Measurements from ENCODE around the gene KIAA2012. TPM values are rescaled to one million over a fixed set of nuclear protein-coding genes. Genes with fewer than 3 reads are reported as not detected.

KIAA2012 gene
- total RNA-seq, 1 experiment from 2014 or later, result not detected

GRCh38 chr2:202116691-202117090, 43.6 kb downstream of the KIAA2012 start:
- Histone ChIP-seq H3K27ac (ENCODE audit: low read depth, low read length, poor library complexity, severe bottlenecking) (no peak overlapping the region), H3K27me3 (replicated peaks; ENCODE audit: insufficient read depth, low read depth, low read length, poor library complexity) (no peaks in the 10 kb centered on the region), H3K9me3 (ENCODE audit: low read depth, low read length, poor library complexity, severe bottlenecking) (peaks cover 4% of the 10 kb centered on the region), H3K36me3 (ENCODE audit: insufficient read depth, low read length, poor library complexity, severe bottlenecking) (no peaks in the 10 kb centered on the region), H3K4me3 (ENCODE audit: low read depth, low read length, poor library complexity, severe bottlenecking) (no peak overlapping the region), H3K4me1 (ENCODE audit: insufficient read depth, low read length, poor library complexity, severe bottlenecking) (no peaks in the 10 kb centered on the region)
- intact Hi-C loops (cut with micrococcal nuclease; ENCODE audit: unreplicated experiment), result no loop called here
- TF ChIP-seq CTCF (conservative IDR thresholded peaks at IDR 0.05; ENCODE audit: low read depth, low read length) (no peak), EZH2 (IDR thresholded peaks at IDR 0.05; ENCODE audit: borderline replicate concordance, low read depth, low read length, poor library complexity, severe bottlenecking) (no peak)
- ChIA-PET POLR2A (ENCODE audit: low non-redundant PET) (no interaction called here), CTCF (no interaction called here)
- DNase-seq (ENCODE audit: low spot score), result no peak
- no TSS peak for BruUV-seq (replicated peaks)

GRCh38 chr2:202118168-202118567, 45.1 kb downstream of the KIAA2012 start:
- no peak for DNase-seq (ENCODE audit: low spot score)
- CTCF ChIA-PET, result no interaction called here
- BruUV-seq (replicated peaks), result no TSS peak
- H3K4me3 ChIP-seq (ENCODE audit: low read depth, low read length, poor library complexity, severe bottlenecking), result no peak overlapping the region
- H3K27me3 ChIP-seq (replicated peaks; ENCODE audit: insufficient read depth, low read depth, low read length, poor library complexity), result no peaks in the 10 kb centered on the region
- no peaks in the 10 kb centered on the region for H3K36me3 ChIP-seq (ENCODE audit: insufficient read depth, low read length, poor library complexity, severe bottlenecking)
- TF ChIP-seq CTCF (conservative IDR thresholded peaks at IDR 0.05; ENCODE audit: low read depth, low read length) (no peak), EZH2 (IDR thresholded peaks at IDR 0.05; ENCODE audit: borderline replicate concordance, low read depth, low read length, poor library complexity, severe bottlenecking) (no peak)
- POLR2A ChIA-PET (ENCODE audit: low non-redundant PET), result no interaction called here
- intact Hi-C loops (cut with micrococcal nuclease; ENCODE audit: unreplicated experiment), result no loop called here
- no peak overlapping the region for H3K27ac ChIP-seq (ENCODE audit: low read depth, low read length, poor library complexity, severe bottlenecking)
- H3K9me3 ChIP-seq (ENCODE audit: low read depth, low read length, poor library complexity, severe bottlenecking), result peaks cover 4% of the 10 kb centered on the region
- peaks cover 5% of the 10 kb centered on the region for H3K4me1 ChIP-seq (ENCODE audit: insufficient read depth, low read length, poor library complexity, severe bottlenecking)

- Histone ChIP-seq H3K4me1 (ENCODE audit: insufficient read depth, low read length, poor library complexity, severe bottlenecking) (peaks cover 11% of the 10 kb centered on the region), H3K27ac (ENCODE audit: low read depth, low read length, poor library complexity, severe bottlenecking) (no peak overlapping the region), H3K9me3 (ENCODE audit: low read depth, low read length, poor library complexity, severe bottlenecking) (peaks cover 4% of the 10 kb centered on the region), H3K4me3 (ENCODE audit: low read depth, low read length, poor library complexity, severe bottlenecking) (no peak overlapping the region), H3K27me3 (replicated peaks; ENCODE audit: insufficient read depth, low read depth, low read length, poor library complexity) (no peaks in the 10 kb centered on the region), H3K36me3 (ENCODE audit: insufficient read depth, low read length, poor library complexity, severe bottlenecking) (no peaks in the 10 kb centered on the region)
- intact Hi-C loops (cut with micrococcal nuclease; ENCODE audit: unreplicated experiment), result no loop called here
- TF ChIP-seq EZH2 (IDR thresholded peaks at IDR 0.05; ENCODE audit: borderline replicate concordance, low read depth, low read length, poor library complexity, severe bottlenecking) (no peak), CTCF (conservative IDR thresholded peaks at IDR 0.05; ENCODE audit: low read depth, low read length) (no peak)
- ChIA-PET POLR2A (ENCODE audit: low non-redundant PET) (no interaction called here), CTCF (no interaction called here)
- DNase-seq (ENCODE audit: low spot score), result no peak
- no TSS peak for BruUV-seq (replicated peaks)
Observed at GRCh38 chr2:202120828-202121227, 47.8 kb downstream of the KIAA2012 start.

Data from A673 (cell line).